Erythroblast (primary cell): Measurements from ENCODE around the gene ZNF331.

ENCODE experiments used
- GATA1 ChIP-seq: IDR thresholded peaks from 2 replicates; pipeline ENCODE4 v1.6.1; 2011; ENCODE audit warnings: low read depth, mild to moderate bottlenecking, control low read depth, low read length, moderate library complexity
- POLR2A ChIP-seq: IDR thresholded peaks from 2 replicates; pipeline ENCODE4 v1.6.1; 2011; ENCODE audit warnings: mild to moderate bottlenecking, low read length

DNA sequence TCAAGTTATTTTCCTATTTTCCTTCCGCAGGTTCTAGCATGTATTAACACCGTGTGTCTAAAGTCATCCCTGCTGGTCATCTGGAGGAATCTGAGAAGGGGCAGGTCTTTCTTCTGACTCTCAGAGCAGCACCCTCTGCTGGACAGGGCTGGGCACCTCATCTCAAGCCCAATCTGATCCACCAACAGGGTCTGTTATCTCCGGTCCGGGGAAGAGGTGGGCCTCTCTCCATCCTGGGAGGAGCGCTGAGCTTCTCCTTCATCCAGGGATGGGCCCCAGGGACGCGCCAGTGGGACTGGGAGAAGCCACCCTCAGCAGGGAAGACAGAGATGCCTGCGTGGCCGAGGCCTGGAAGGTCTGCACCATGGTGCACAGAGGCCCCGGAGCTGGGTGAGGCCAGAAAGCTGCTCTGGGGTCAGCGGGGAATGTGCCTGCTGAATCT lies 26.0 kb upstream of the ZNF331 start:
- no peak for TF ChIP-seq POLR2A
- no peak for TF ChIP-seq GATA1
